GM23338 (cell line): ENCODE measurements around the gene GAN. TPM values are rescaled to one million over a fixed set of nuclear protein-coding genes. Genes with fewer than 3 reads are reported as not detected.

Source experiments
- ATAC-seq: fragments of 200-7000 bp; cut with Tn5 transposase; 3 replicates; pipeline ENCODE4 v1.9.1; 2020
- DNase-seq: peaks from one replicate; pipeline ENCODE4 v3.0.0-alpha.2; 2015; ENCODE audit warnings: low spot score
- H2AFZ ChIP-seq: fragments of 200-600 bp; sonication (generic); 2 replicates; pipeline ENCODE4 v1.8.0; 2016; ENCODE audit warnings: antibody characterized with exemption, mild to moderate bottlenecking, moderate library complexity
- H3F3A ChIP-seq: fragments of 200-600 bp; sonication (generic); replicated peaks from 2 replicates; pipeline ENCODE4 v1.8.0; 2017; ENCODE audit warnings: antibody characterized with exemption, mixed run types, low read depth
- H3K27ac ChIP-seq: fragments of 200-600 bp; sonication (generic); 2 replicates; pipeline ENCODE4 v1.6.1; 2016; ENCODE audit warnings: low read depth
- H3K27me3 ChIP-seq: fragments of 200-600 bp; sonication (generic); 2 replicates; pipeline ENCODE4 v1.8.0; 2016; ENCODE audit warnings: mild to moderate bottlenecking, mixed run types, moderate library complexity; ENCODE audit not compliant: insufficient read depth
- H3K36me3 ChIP-seq: fragments of 200-600 bp; sonication (generic); 2 replicates; pipeline ENCODE4 v1.8.0; 2016; ENCODE audit warnings: mild to moderate bottlenecking; ENCODE audit not compliant: insufficient read depth
- H3K4me1 ChIP-seq: fragments of 200-600 bp; sonication (generic); 2 replicates; pipeline ENCODE4 v1.8.0; 2016; ENCODE audit warnings: mild to moderate bottlenecking, moderate library complexity; ENCODE audit not compliant: insufficient read depth
- H3K4me2 ChIP-seq: fragments of 200-600 bp; sonication (generic); 2 replicates; pipeline ENCODE4 v1.7.1; 2017; ENCODE audit warnings: mixed run types
- H3K4me3 ChIP-seq: fragments of 200-600 bp; sonication (generic); 2 replicates; pipeline ENCODE4 v1.6.1; 2016; ENCODE audit warnings: mixed run types
- H3K79me2 ChIP-seq: fragments of 200-600 bp; sonication (generic); replicated peaks from 2 replicates; pipeline ENCODE4 v1.8.0; 2017; ENCODE audit warnings: mild to moderate bottlenecking; ENCODE audit not compliant: insufficient read depth
- H3K9me2 ChIP-seq: fragments of 200-600 bp; sonication (generic); 2 replicates; pipeline ENCODE4 v1.8.0; 2017; ENCODE audit not compliant: insufficient read depth
- H4K20me1 ChIP-seq: fragments of 200-600 bp; sonication (generic); replicated peaks from 2 replicates; pipeline ENCODE4 v1.8.0; 2017; ENCODE audit warnings: mild to moderate bottlenecking; ENCODE audit not compliant: insufficient read depth
- H3K27ac Mint-ChIP-seq: 2 replicates; pipeline ENCODE4 v1.8.0; 2020; ENCODE audit warnings: inconsistent platforms, mild to moderate bottlenecking, moderate library complexity, mixed read lengths
- H3K27me3 Mint-ChIP-seq: 3 replicates; pipeline ENCODE4 v1.8.0; 2022; ENCODE audit warnings: low read depth, mild to moderate bottlenecking, moderate library complexity, mixed read lengths, inconsistent platforms; ENCODE audit not compliant: insufficient read depth, poor library complexity
- H3K36me3 Mint-ChIP-seq: 3 replicates; pipeline ENCODE4 v1.8.0; 2021; ENCODE audit warnings: low read depth, mild to moderate bottlenecking, inconsistent platforms, moderate library complexity, mixed read lengths
- H3K4me1 Mint-ChIP-seq: 3 replicates; pipeline ENCODE4 v1.8.0; 2020; ENCODE audit warnings: mild to moderate bottlenecking, inconsistent platforms, mixed read lengths
- H3K4me3 Mint-ChIP-seq: 3 replicates; pipeline ENCODE4 v1.8.0; 2021; ENCODE audit warnings: moderate library complexity, mild to moderate bottlenecking, inconsistent platforms, mixed read lengths
- H3K9me3 Mint-ChIP-seq: 3 replicates; pipeline ENCODE4 v1.8.0; 2020; ENCODE audit warnings: moderate library complexity, mild to moderate bottlenecking, inconsistent platforms, mixed read lengths
- CTCF ChIP-seq, 2 experiments: fragments of 200-600 bp in 1 of 2; sonication (generic) in 1 of 2; conservative IDR thresholded peaks; 2 replicates each; pipeline versions ENCODE4 v1.5.1 to v1.6.1; 2016 to 2017; ENCODE audit warnings: antibody characterized with exemption in 2 of 2, low read depth in 2 of 2, mild to moderate bottlenecking in 2 of 2, moderate library complexity in 1 of 2
- NANOG ChIP-seq: IDR thresholded peaks from 2 replicates; pipeline ENCODE4 v1.6.1; 2016; ENCODE audit warnings: antibody characterized with exemption, borderline replicate concordance
- ZNF462 ChIP-seq: fragments of 250-450 bp; sonication (Bioruptor Pico); IDR thresholded peaks from 2 replicates; pipeline ENCODE4 v1.5.0; 2020; ENCODE audit warnings: mild to moderate bottlenecking, moderate library complexity
- polyA plus RNA-seq: library from polyadenylated mRNA; unstranded; fragments of >200 nt; fragmentation: Nextera tagmentation; extraction: Ambion mirVana; gene quantifications from 2 replicates; pipeline ENCODE4 v1.2.1, GENCODE V29; 2016
- total RNA-seq: library from RNA; depleted of rRNA; stranded (reverse); fragments of >200 nt; shearing (Covaris generic); gene quantifications from 2 replicates; pipeline ENCODE4 v1.2.3, GENCODE V29; 2014

GAN gene
- total and polyA plus RNA-seq, 2 experiments from 2014 or later, result 8.1 to 28.5 TPM

GRCh38 chr16:81365731-81366130 is 51.0 kb downstream of the GAN start (continued):
- no peak for TF ChIP-seq CTCF (conservative IDR thresholded peaks at IDR 0.05; ENCODE audit: low read depth in 2 of 2)

- peaks cover 38% of the 10 kb centered on the region for H3K36me3 Mint-ChIP-seq
- no peaks in the 10 kb centered on the region; the same call in 1 of the 2 replicates for H4K20me1 ChIP-seq
- ATAC-seq, result peak; percentile 56
Observed at GRCh38 chr16:81366316-81366932, 51.7 kb downstream of the GAN start.

GRCh38 chr16:81367821-81368220 is 53.1 kb downstream of the GAN start:
- Histone ChIP-seq H3K36me3 (peaks cover 39% of the 10 kb centered on the region), H3K27me3 (no peaks in the 10 kb centered on the region), H3F3A (peaks cover 11% of the 10 kb centered on the region; the same call in 1 of the 2 replicates), H3K27ac (no peak overlapping the region), H3K79me2 (no peaks in the 10 kb centered on the region), H4K20me1 (no peaks in the 10 kb centered on the region), H3K4me1 (no peaks in the 10 kb centered on the region), H2AFZ (no peak overlapping the region), H3K4me3 (no peak overlapping the region), H3K9me2 (no peaks in the 10 kb centered on the region), H3K4me2 (no peak overlapping the region)
- no peak for DNase-seq
- Mint-ChIP-seq H3K9me3 (no peaks in the 10 kb centered on the region), H3K4me1 (no peaks in the 10 kb centered on the region), H3K27ac (no peak overlapping the region), H3K4me3 (no peak overlapping the region), H3K36me3 (peaks cover 37% of the 10 kb centered on the region), H3K27me3 (no peaks in the 10 kb centered on the region)
- ATAC-seq, result no peak
- no peak for TF ChIP-seq ZNF462 (CRISPR knock-in tag)

More at GRCh38 chr16:81366316-81366932, 51.7 kb downstream of the GAN start:
- Mint-ChIP-seq H3K27me3 (no peaks in the 10 kb centered on the region), H3K4me3 (no peak overlapping the region), H3K9me3 (no peaks in the 10 kb centered on the region), H3K4me1 (no peaks in the 10 kb centered on the region), H3K27ac (no peak overlapping the region)
- H3F3A ChIP-seq, result peaks cover 11% of the 10 kb centered on the region; the same call in 1 of the 2 replicates
- peak; percentile 70 for DNase-seq
- no peaks in the 10 kb centered on the region for H3K4me1 ChIP-seq
- H3K79me2 ChIP-seq, result no peaks in the 10 kb centered on the region
- no peak overlapping the region for H3K27ac ChIP-seq
- no peak overlapping the region for H3K4me3 ChIP-seq
- no peaks in the 10 kb centered on the region for H3K27me3 ChIP-seq
- H2AFZ ChIP-seq, result no peak overlapping the region
- peak; percentile 67 to 81 for TF ChIP-seq CTCF (conservative IDR thresholded peaks at IDR 0.05; ENCODE audit: low read depth in 2 of 2)
- TF ChIP-seq NANOG, result no peak
- no peak overlapping the region for H3K4me2 ChIP-seq
- H3K36me3 ChIP-seq, result peaks cover 39% of the 10 kb centered on the region
- no peaks in the 10 kb centered on the region for H3K9me2 ChIP-seq
